ENCODE data around the gene IFRD1.

IFRD1 gene

GRCh38 chr7:112520787-112521186 lies 70.5 kb downstream of the IFRD1 start:
- DNase-seq (ENCODE audit: low read depth), result no peak

DNA sequence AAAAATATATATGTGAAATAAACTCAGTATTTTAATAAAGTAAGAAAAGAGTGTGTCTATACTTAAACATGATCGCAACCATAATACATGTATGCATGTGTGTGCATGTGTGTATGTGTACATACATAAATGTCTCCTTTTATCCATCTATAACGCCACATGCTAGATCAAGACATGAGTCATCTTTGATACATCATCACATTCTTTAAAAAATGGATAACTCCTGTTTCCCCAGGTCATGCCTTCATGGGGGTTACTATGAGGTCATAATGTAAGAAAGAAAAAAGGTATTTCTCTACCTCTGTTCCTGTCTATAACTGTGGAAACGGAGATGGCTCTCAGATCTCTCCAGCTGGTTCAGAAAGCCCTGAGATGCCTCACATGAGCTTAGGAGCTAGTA lies 71.7 kb downstream of the IFRD1 start:
- no peak for DNase-seq (ENCODE audit: low read depth)

- no peak for DNase-seq (ENCODE audit: low read depth)
These were observed 73.6 kb downstream of the IFRD1 start for GRCh38 chr7:112523871-112524270.
